Stimulated activated CD8-positive, alpha-beta memory T cell treated with anti-CD3 and anti-CD28 coated beads, Interleukin-7, amount 100 ng/mL, for 24 hours (primary cell): ENCODE results near the gene XCL2.
"Not testable (repeated sequence)": the region's sequence is repeated elsewhere in the genome, so short reads cannot be mapped to it uniquely, and the experiment has no call there.

ENCODE experiments used
- DNase-seq: peaks from one replicate; pipeline ENCODE4 v3.0.0-alpha.2; 2020; ENCODE audit warnings: low read depth

XCL2 gene

GRCh38 chr1:168543840-168544498 is at the start of gene XCL2:
XCL2 (minus strand) TSS chr1:168543997; CDS start chr1:168543964, 33 bp downstream.
- DNase-seq: not testable (repeated sequence)

GRCh38 chr1:168591641-168592250 is 47.9 kb upstream of the XCL2 start:
- DNase-seq: no peak

- DNase-seq: no peak
These were observed 47.3 kb upstream of the XCL2 start for GRCh38 chr1:168591066-168591465.

- DNase-seq: no peak
These were observed 45.4 kb upstream of the XCL2 start for GRCh38 chr1:168589167-168589566.

GRCh38 chr1:168585937-168586336 is 42.1 kb upstream of the XCL2 start:
- DNase-seq: no peak

GRCh38 chr1:168585191-168585590 is 41.4 kb upstream of the XCL2 start:
- no peak for DNase-seq

- DNase-seq: no peak
These were observed 39.8 kb upstream of the XCL2 start for GRCh38 chr1:168583571-168583970.

GRCh38 chr1:168582688-168583336 is 39.0 kb upstream of the XCL2 start:
- no peak for DNase-seq

GRCh38 chr1:168581817-168582572 is 38.2 kb upstream of the XCL2 start:
- no peak for DNase-seq

- DNase-seq: not testable (repeated sequence)
These were observed 37.2 kb upstream of the XCL2 start for GRCh38 chr1:168580991-168581390.

- DNase-seq: not testable (repeated sequence)
These were observed 36.5 kb upstream of the XCL2 start for GRCh38 chr1:168580290-168580689.

GRCh38 chr1:168578531-168579185 is 34.9 kb upstream of the XCL2 start:
- DNase-seq: not testable (repeated sequence)

- not testable (repeated sequence) for DNase-seq
These were observed 32.5 kb upstream of the XCL2 start, which contains the start of gene XCL1 for GRCh38 chr1:168576245-168576688. XCL1 (plus strand) TSS chr1:168576605; CDS start chr1:168576638, 33 bp downstream.

- not testable (repeated sequence) for DNase-seq
These were observed 30.4 kb upstream of the XCL2 start for GRCh38 chr1:168574234-168574633.

GRCh38 chr1:168572633-168573032 is 28.8 kb upstream of the XCL2 start:
- DNase-seq: no peak

GRCh38 chr1:168570652-168571051 is 26.9 kb upstream of the XCL2 start:
- no peak for DNase-seq

- no peak for DNase-seq
These were observed 24.5 kb upstream of the XCL2 start for GRCh38 chr1:168568346-168568745.

- DNase-seq: no peak
These were observed 23.8 kb upstream of the XCL2 start for GRCh38 chr1:168567568-168567967.

GRCh38 chr1:168567007-168567406 is 23.2 kb upstream of the XCL2 start:
- no peak for DNase-seq

- DNase-seq: no peak
These were observed 22.0 kb upstream of the XCL2 start for GRCh38 chr1:168565825-168566224.

- DNase-seq: no peak
These were observed 18.2 kb upstream of the XCL2 start for GRCh38 chr1:168561989-168562388.

GRCh38 chr1:168560370-168560769 is 16.6 kb upstream of the XCL2 start:
- no peak for DNase-seq
